HFF-Myc (cell line): ENCODE measurements around the gene MUC21.

ENCODE experiments used
- DNase-seq: peaks from one replicate; pipeline ENCODE4 v3.0.0-alpha.2; 2011; ENCODE audit warnings: low read depth; ENCODE audit errors: extremely low read depth
- H3K4me3 ChIP-seq: replicated peaks from 2 replicates; pipeline ENCODE4 v1.5.1; 2011; ENCODE audit warnings: low read depth, mild to moderate bottlenecking, control low read depth, low read length
- TF ChIP-seq, protein P1 (sequence below): IDR thresholded peaks from 2 replicates; pipeline ENCODE4 v1.5.1; 2012; ENCODE audit warnings: mild to moderate bottlenecking, low read depth, low read length, control low read depth; ENCODE audit errors: missing control alignments

The MUC21 gene

DNA sequence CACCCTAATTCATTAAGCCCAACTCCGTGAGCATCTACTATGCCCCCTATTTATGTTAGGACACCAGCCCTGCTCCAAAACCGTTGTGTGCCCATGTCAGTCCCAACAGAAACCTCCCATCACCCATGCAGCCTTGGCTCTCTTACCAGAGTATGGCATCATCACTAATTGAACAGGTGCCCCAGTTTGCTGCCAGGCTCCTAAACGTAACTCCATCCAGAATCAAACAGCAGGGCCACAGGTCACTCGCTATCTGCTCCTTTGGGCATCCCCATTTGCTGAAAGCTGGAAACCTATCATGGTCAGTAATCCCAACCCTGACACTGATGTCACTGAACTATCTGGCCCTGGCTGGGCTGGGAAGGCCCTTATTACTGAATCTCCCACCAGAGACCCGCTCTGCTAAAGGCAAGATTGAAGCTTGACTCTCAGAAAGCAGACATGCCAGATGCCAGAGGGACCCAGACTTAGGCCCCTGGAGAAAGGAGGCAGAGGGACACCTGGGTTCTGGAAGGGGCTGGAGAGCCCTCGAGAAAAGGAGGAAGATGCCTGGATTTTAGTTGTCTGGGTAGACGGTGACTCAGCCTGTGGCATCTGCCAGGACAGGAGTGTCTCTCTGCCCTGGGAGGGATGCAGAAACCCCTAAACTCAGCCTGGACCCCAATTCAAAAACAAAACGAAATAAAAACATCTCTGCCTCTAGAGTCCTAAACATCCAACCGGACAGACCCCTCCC lies 28.7 kb upstream of the MUC21 start:
- no peak for DNase-seq
- H3K4me3 ChIP-seq: peak overlapping the region; percentile 38
- TF ChIP-seq, protein P1, sequence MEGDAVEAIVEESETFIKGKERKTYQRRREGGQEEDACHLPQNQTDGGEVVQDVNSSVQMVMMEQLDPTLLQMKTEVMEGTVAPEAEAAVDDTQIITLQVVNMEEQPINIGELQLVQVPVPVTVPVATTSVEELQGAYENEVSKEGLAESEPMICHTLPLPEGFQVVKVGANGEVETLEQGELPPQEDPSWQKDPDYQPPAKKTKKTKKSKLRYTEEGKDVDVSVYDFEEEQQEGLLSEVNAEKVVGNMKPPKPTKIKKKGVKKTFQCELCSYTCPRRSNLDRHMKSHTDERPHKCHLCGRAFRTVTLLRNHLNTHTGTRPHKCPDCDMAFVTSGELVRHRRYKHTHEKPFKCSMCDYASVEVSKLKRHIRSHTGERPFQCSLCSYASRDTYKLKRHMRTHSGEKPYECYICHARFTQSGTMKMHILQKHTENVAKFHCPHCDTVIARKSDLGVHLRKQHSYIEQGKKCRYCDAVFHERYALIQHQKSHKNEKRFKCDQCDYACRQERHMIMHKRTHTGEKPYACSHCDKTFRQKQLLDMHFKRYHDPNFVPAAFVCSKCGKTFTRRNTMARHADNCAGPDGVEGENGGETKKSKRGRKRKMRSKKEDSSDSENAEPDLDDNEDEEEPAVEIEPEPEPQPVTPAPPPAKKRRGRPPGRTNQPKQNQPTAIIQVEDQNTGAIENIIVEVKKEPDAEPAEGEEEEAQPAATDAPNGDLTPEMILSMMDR: no peak

DNA sequence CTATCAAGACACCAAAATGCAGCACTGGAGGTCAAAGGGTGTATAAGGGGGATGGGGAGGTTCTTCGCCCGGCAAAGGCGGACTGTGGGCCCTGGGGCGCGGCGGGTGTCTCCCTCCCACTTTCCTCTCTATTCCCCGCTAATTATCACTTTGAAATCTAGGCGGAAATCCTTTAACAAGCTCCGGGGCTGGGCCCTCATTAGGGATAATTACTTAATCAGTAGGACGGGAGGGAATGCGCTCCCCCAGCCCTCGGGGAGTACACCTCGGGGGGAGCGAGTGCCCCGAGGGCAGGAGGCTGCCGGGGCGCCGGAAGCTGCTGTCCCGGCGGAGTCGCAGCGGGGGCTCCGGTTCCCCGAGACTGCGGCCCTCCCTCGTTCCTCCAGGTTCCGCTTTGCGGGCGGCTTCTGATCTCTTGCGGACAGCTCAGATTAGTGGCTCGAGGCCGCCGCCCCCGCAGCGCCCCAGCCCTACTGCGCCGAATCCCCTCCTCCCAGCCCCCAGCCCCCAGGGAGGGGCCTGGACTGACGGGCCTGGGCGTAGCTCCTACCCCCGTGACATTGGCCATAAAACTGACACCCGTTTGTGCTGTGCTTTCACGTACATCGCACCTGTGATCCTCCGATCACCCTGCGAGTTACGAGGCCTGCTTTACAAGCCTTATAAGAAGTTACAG lies 28.0 kb upstream of the MUC21 start:
- H3K4me3 ChIP-seq: peak overlapping the region; percentile 38

DNA sequence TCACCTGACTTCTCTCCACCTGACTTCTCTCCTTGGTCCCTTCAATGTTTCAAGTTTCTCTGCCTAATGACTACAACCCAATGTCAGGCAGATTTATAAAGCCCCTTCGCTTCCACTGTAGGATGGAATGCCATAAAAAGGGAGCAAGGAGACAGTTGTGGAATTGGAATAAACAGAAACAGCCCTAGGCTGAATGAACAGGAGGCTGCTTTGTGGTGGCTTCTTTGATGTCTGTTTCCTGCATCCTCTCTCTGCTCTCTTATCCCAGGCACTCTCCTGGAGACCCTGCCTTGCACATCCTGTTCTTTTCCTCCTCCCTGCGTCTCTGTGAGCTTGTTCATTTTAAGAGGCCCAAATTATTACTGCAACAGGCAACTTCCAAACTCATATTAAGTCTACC lies 25.8 kb upstream of the MUC21 start:
- no peak for DNase-seq
- TF ChIP-seq, protein P1: no peak
- H3K4me3 ChIP-seq: no peak overlapping the region

More for the DNA sequence above, 28.0 kb upstream of the MUC21 start:
- TF ChIP-seq, protein P1: no peak
- peak; percentile 4 for DNase-seq

DNA sequence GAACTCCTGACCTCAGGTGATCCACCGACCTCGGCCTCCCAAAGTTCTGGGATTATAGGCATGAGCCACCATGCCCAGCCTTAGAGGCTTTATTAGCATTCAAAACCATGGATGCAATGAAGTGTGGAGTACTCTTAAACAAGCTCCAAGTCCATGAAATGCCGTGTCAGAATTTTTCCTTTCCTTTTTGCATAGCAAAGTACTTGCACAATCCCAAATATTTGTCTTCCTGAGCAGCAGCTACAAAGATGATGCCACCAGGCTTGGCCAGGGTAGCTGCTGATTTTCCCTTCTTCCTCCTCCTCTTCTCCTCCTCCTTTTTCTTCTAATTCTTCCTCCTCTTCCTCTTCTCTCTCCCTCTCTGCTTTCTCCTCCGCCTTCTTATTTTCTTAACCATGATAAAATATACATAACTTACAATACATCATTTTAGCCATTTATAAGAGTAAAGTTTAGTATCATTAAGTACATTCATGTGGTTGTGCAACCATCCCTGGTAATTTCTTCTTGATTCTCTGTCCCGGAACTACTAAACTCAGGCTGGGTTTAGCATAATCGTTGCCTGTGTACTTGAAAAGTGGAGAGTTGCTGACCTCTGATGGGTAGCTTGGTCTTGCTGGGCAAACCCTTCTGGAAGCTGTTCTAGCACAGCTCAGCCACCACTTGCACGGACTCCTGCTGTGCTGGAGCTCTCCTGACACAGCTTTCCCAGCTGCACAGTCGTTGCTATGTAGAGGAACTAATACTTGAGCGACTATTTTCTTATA lies 22.4 kb upstream of the MUC21 start:
- H3K4me3 ChIP-seq: no peak overlapping the region
- TF ChIP-seq, protein P1: no peak
- DNase-seq: no peak

DNA sequence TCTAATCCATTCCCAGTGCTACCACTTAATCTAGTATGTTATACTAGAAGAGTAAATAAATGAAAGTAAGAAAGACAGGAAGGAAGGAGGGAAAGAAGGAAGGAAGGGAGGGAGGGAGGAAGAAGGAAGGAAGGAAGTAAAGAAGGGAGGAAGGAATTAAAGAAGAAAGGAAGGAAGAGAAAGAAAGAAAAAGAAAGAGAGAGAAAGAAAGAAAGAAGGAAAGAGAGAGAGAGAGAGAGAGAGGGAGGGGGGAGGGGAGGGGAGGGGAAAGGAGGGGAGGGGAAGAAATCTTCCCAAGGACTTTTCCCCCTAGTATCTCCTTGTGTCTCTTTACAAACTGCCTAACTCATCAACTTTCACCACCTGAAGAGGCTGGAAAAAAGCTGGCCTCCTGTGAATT lies 20.8 kb upstream of the MUC21 start:
- no peak overlapping the region for H3K4me3 ChIP-seq
- TF ChIP-seq, protein P1: no peak
- no peak for DNase-seq

DNA sequence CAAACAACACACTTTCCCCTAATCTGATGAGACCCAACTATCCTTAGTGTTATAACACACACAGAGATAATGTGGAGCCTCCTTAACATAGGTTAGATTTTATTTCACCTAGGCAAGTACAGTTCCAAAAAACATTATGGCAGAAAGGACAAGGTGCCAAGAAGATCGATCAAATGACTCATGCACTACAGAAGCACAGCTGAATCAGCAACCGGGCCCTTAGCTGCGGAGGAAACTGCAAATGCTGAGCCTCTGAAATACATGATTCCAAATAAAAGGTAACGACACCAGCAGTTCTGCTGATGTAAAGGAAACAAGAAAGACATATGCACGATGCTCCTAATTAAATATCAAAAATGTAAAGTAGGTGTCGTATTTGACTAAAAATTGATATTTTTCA lies 19.9 kb upstream of the MUC21 start:
- H3K4me3 ChIP-seq: no peak overlapping the region
- DNase-seq: no peak
- TF ChIP-seq, protein P1: no peak
